GF-D8 (cell line): ENCODE results near the gene KIF9.
"Not testable (repeated sequence)": the region's sequence is repeated elsewhere in the genome, so short reads cannot be mapped to it uniquely, and the experiment has no call there.

ENCODE experiments used
- DNase-seq: peaks from one replicate; lab custom pipeline; 2025; lab: John Stamatoyannopoulos, UW

Gene KIF9

GRCh38 chr3:47186285-47186684, 96.3 kb downstream of the KIF9 start:
- no peak for DNase-seq

GRCh38 chr3:47181685-47182084, 100.9 kb downstream of the KIF9 start:
- not testable (repeated sequence) for DNase-seq

GRCh38 chr3:47180011-47180410, 102.6 kb downstream of the KIF9 start:
- DNase-seq: not testable (repeated sequence)
